SK-N-SH (cell line): ENCODE measurements around the gene NR2C2.

Experiments used
- EP300 ChIP-seq, 2 experiments: IDR thresholded peaks; 2 replicates each; pipeline versions ENCODE4 v1.4.0 to v1.6.1; 2012; ENCODE audit warnings: borderline replicate concordance in 1 of 2, low read depth in 1 of 2, low read length in 1 of 2
- GABPA ChIP-seq: IDR thresholded peaks from 2 replicates; pipeline ENCODE4 v1.4.0; 2012; ENCODE audit warnings: low read depth, mild to moderate bottlenecking
- MEF2A ChIP-seq: IDR thresholded peaks from 2 replicates; pipeline ENCODE4 v1.4.0; 2012; ENCODE audit warnings: low read depth, borderline replicate concordance
- MXI1 ChIP-seq: IDR thresholded peaks from 2 replicates; pipeline ENCODE4 v1.6.1; 2012; ENCODE audit warnings: mild to moderate bottlenecking, low read depth, low read length, improper control_type of control experiment
- NFIC ChIP-seq: IDR thresholded peaks from 2 replicates; pipeline ENCODE4 v1.4.0; 2012; ENCODE audit warnings: borderline replicate concordance
- POLR2AphosphoS5 ChIP-seq: IDR thresholded peaks from 2 replicates; pipeline ENCODE4 v1.6.1; 2012; ENCODE audit warnings: low read depth, low read length
- RCOR1 ChIP-seq: fragments of 150-350 bp; IDR thresholded peaks from 2 replicates; pipeline ENCODE4 v1.6.1; 2017; ENCODE audit warnings: antibody characterized with exemption, low read length
- REST ChIP-seq: IDR thresholded peaks from 2 replicates; pipeline ENCODE4 v1.6.1; 2012; ENCODE audit warnings: mild to moderate bottlenecking, low read depth, low read length, moderate library complexity
- SMC3 ChIP-seq: IDR thresholded peaks from 2 replicates; pipeline ENCODE4 v1.6.1; 2012; ENCODE audit warnings: low read depth, low read length, improper control_type of control experiment
- TAF1 ChIP-seq: IDR thresholded peaks from 2 replicates; pipeline ENCODE4 v1.6.1; 2012; ENCODE audit warnings: low read depth, mild to moderate bottlenecking, low read length, moderate library complexity, borderline replicate concordance
- USF2 ChIP-seq: fragments of 150-350 bp; IDR thresholded peaks from 2 replicates; pipeline ENCODE4 v1.6.1; 2017; ENCODE audit warnings: antibody characterized with exemption, low read length, low read depth, borderline replicate concordance
- TF ChIP-seq, protein P1 (sequence below): fragments of 200-600 bp; sonication (generic); IDR thresholded peaks from 2 replicates; pipeline ENCODE4 v1.6.1; 2017; ENCODE audit warnings: antibody characterized with exemption, mild to moderate bottlenecking, moderate library complexity
- TF ChIP-seq, protein P2 (sequence below): IDR thresholded peaks from 2 replicates; pipeline ENCODE4 v1.4.0; 2012; ENCODE audit warnings: low read depth, borderline replicate concordance
- TF ChIP-seq, protein P3 (sequence below): IDR thresholded peaks from 2 replicates; pipeline ENCODE4; 2012

DNA sequence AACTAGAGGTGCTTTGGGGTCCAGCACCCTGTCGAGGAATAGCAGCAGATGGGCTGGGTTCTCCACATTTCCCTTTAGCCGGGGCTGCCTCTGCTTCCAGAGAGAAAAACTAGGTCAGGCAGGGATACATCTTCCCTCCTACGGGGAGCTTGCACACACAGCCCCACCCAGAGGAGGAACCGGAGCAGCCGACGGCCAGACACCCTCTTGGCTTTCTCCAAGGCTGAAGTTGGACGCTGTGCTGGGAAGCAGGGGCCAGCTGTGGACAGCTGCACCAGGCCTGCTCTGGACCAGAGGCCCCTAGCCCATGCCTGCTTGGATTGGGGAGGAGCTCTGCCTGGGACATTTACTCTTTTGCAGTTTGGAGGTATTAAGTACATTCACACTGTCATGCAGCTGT lies 44.7 kb upstream of the NR2C2 start:
- TF ChIP-seq NFIC (no peak), USF2 (no peak), RCOR1 (no peak), REST (no peak), EP300 (IDR thresholded peaks at IDR 0.05; ENCODE audit: borderline replicate concordance in 1 of 2, low read depth in 1 of 2, low read length in 1 of 2) (no peak), SMC3 (no peak), TAF1 (no peak), MEF2A (no peak), GABPA (no peak), POLR2AphosphoS5 (no peak), MXI1 (no peak)
- TF ChIP-seq, protein P1, sequence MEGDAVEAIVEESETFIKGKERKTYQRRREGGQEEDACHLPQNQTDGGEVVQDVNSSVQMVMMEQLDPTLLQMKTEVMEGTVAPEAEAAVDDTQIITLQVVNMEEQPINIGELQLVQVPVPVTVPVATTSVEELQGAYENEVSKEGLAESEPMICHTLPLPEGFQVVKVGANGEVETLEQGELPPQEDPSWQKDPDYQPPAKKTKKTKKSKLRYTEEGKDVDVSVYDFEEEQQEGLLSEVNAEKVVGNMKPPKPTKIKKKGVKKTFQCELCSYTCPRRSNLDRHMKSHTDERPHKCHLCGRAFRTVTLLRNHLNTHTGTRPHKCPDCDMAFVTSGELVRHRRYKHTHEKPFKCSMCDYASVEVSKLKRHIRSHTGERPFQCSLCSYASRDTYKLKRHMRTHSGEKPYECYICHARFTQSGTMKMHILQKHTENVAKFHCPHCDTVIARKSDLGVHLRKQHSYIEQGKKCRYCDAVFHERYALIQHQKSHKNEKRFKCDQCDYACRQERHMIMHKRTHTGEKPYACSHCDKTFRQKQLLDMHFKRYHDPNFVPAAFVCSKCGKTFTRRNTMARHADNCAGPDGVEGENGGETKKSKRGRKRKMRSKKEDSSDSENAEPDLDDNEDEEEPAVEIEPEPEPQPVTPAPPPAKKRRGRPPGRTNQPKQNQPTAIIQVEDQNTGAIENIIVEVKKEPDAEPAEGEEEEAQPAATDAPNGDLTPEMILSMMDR: no peak
- TF ChIP-seq, protein P2, sequence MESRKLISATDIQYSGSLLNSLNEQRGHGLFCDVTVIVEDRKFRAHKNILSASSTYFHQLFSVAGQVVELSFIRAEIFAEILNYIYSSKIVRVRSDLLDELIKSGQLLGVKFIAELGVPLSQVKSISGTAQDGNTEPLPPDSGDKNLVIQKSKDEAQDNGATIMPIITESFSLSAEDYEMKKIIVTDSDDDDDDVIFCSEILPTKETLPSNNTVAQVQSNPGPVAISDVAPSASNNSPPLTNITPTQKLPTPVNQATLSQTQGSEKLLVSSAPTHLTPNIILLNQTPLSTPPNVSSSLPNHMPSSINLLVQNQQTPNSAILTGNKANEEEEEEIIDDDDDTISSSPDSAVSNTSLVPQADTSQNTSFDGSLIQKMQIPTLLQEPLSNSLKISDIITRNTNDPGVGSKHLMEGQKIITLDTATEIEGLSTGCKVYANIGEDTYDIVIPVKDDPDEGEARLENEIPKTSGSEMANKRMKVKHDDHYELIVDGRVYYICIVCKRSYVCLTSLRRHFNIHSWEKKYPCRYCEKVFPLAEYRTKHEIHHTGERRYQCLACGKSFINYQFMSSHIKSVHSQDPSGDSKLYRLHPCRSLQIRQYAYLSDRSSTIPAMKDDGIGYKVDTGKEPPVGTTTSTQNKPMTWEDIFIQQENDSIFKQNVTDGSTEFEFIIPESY: no peak
- TF ChIP-seq, protein P3, sequence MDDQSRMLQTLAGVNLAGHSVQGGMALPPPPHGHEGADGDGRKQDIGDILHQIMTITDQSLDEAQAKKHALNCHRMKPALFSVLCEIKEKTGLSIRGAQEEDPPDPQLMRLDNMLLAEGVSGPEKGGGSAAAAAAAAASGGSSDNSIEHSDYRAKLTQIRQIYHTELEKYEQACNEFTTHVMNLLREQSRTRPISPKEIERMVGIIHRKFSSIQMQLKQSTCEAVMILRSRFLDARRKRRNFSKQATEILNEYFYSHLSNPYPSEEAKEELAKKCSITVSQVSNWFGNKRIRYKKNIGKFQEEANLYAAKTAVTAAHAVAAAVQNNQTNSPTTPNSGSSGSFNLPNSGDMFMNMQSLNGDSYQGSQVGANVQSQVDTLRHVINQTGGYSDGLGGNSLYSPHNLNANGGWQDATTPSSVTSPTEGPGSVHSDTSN: no peak
